Sigmoid colon (tissue), 4 donors: ENCODE data around the gene PAQR8.

Source experiments
- EP300 ChIP-seq, 4 donors: sonication (generic); formaldehyde crosslinking; IDR thresholded peaks; one replicate each; pipeline ENCODE4 v1.6.1; 2017; ENCODE audit warnings: antibody characterized with exemption in 4 of 4
- POLR2AphosphoS5 ChIP-seq, 4 donors: sonication (generic); formaldehyde crosslinking; IDR thresholded peaks; one replicate each; pipeline ENCODE4 v1.6.1; 2017; ENCODE audit warnings: antibody characterized with exemption in 4 of 4
- TF ChIP-seq, protein P1 (sequence below), 4 experiments: fragments of 450-650 bp in 3 of 4; fragments of 200-600 bp in 1 of 4; IDR thresholded peaks; one replicate each; pipeline ENCODE4 v1.5.1; 2016 to 2019; ENCODE audit warnings: antibody characterized with exemption in 4 of 4, mild to moderate bottlenecking in 3 of 4, moderate library complexity in 2 of 4

GRCh38 chr6:52337633-52338290, 24.2 kb upstream of the PAQR8 start:
- no peak for TF ChIP-seq POLR2AphosphoS5 (IDR thresholded peaks at IDR 0.05)
- TF ChIP-seq, protein P1, sequence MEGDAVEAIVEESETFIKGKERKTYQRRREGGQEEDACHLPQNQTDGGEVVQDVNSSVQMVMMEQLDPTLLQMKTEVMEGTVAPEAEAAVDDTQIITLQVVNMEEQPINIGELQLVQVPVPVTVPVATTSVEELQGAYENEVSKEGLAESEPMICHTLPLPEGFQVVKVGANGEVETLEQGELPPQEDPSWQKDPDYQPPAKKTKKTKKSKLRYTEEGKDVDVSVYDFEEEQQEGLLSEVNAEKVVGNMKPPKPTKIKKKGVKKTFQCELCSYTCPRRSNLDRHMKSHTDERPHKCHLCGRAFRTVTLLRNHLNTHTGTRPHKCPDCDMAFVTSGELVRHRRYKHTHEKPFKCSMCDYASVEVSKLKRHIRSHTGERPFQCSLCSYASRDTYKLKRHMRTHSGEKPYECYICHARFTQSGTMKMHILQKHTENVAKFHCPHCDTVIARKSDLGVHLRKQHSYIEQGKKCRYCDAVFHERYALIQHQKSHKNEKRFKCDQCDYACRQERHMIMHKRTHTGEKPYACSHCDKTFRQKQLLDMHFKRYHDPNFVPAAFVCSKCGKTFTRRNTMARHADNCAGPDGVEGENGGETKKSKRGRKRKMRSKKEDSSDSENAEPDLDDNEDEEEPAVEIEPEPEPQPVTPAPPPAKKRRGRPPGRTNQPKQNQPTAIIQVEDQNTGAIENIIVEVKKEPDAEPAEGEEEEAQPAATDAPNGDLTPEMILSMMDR (IDR thresholded peaks at IDR 0.05), result no peak
- TF ChIP-seq EP300 (IDR thresholded peaks at IDR 0.05), result no peak
